Right lobe of liver (tissue), 4 donors: ENCODE results near the gene GALNTL6.

ENCODE experiments used
- POLR2A ChIP-seq: fragments of 450-650 bp; IDR thresholded peaks from one replicate; pipeline ENCODE4 v1.6.1; 2017; ENCODE audit warnings: antibody characterized with exemption, mild to moderate bottlenecking
- TF ChIP-seq, protein P1 (sequence below), 4 donors: fragments of 200-600 bp in 3 of 4; fragments of 450-650 bp in 1 of 4; IDR thresholded peaks; one replicate each; pipeline versions ENCODE4 v1.5.1 to v1.8.0; 2016 to 2022; ENCODE audit warnings: antibody characterized with exemption in 4 of 4, mild to moderate bottlenecking in 2 of 4
- donor health status: DM: no; HTN: no; CAD: no.
- donor health status: DM: no; HTN: no; CAD: no.
- donor health status: DM: no; HTN: yes; CAD: no.

DNA sequence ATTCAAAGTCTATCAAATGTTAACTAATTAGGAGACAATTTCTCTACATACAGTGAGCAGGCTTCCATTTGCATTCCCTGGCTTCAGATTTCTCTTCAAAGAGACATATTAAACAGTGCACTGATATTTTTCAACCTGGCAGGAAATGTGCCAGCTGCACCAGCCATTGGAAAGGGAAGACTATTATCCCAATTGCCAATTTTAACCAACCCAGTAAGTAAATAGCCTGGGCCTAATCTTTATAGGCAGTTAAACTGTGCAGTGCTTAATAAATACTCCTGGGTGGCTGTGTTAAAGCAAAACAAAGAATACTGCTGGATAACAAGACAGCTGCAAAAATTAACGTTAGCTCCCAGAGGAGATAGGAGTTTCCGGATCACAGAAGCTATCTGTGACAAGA is 1243.5 kb downstream of the GALNTL6 start:
- TF ChIP-seq POLR2A = no peak
- TF ChIP-seq, protein P1, sequence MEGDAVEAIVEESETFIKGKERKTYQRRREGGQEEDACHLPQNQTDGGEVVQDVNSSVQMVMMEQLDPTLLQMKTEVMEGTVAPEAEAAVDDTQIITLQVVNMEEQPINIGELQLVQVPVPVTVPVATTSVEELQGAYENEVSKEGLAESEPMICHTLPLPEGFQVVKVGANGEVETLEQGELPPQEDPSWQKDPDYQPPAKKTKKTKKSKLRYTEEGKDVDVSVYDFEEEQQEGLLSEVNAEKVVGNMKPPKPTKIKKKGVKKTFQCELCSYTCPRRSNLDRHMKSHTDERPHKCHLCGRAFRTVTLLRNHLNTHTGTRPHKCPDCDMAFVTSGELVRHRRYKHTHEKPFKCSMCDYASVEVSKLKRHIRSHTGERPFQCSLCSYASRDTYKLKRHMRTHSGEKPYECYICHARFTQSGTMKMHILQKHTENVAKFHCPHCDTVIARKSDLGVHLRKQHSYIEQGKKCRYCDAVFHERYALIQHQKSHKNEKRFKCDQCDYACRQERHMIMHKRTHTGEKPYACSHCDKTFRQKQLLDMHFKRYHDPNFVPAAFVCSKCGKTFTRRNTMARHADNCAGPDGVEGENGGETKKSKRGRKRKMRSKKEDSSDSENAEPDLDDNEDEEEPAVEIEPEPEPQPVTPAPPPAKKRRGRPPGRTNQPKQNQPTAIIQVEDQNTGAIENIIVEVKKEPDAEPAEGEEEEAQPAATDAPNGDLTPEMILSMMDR (IDR thresholded peaks at IDR 0.05) = no peak
